GM18951 (cell line): ENCODE data around the gene RUNX1.

Experiments
- POLR2A ChIP-seq: IDR thresholded peaks from 4 replicates; pipeline ENCODE4 v1.6.1; 2011; ENCODE audit warnings: mild to moderate bottlenecking; ENCODE audit not compliant: insufficient read length, insufficient read depth; ENCODE audit errors: extremely low read depth
- in situ Hi-C: fragments of 300-500 bp; cut with MboI; formaldehyde crosslinking; loops from one replicate; pipeline ENCODE4 v1.12.0; 2022; ENCODE audit warnings: low sequenced_read_pairs, mixed read lengths, inconsistent platforms; ENCODE audit not compliant: unreplicated experiment

Gene RUNX1

DNA sequence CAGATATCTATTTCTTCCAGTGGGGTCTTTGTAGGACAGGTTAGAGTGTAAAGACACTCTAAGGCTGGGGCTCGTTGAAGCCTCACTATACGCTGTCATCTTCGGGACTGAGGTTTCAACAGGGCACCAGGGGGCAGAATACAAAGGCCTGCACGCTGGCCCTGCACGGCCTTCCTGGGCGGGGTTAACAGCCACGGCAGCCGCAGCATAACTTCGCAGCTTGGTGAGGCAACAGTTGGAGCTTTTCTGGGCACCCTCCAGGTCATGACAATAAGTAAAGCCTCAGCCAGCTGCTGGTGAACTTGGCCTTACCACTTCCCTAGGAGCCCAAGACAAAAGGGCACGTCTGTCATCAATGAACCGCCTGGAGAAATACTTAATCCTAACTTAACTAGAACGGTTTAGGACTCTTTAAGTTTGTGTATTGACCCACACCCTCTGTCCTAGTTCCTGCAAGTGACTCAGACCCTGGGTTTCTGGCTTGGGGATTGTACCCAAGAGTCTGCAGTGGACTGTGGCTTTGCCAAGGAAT lies 2.3 kb upstream of the RUNX1 start:
- TF ChIP-seq POLR2A: no peak
- in situ Hi-C loops: no loop called here

DNA sequence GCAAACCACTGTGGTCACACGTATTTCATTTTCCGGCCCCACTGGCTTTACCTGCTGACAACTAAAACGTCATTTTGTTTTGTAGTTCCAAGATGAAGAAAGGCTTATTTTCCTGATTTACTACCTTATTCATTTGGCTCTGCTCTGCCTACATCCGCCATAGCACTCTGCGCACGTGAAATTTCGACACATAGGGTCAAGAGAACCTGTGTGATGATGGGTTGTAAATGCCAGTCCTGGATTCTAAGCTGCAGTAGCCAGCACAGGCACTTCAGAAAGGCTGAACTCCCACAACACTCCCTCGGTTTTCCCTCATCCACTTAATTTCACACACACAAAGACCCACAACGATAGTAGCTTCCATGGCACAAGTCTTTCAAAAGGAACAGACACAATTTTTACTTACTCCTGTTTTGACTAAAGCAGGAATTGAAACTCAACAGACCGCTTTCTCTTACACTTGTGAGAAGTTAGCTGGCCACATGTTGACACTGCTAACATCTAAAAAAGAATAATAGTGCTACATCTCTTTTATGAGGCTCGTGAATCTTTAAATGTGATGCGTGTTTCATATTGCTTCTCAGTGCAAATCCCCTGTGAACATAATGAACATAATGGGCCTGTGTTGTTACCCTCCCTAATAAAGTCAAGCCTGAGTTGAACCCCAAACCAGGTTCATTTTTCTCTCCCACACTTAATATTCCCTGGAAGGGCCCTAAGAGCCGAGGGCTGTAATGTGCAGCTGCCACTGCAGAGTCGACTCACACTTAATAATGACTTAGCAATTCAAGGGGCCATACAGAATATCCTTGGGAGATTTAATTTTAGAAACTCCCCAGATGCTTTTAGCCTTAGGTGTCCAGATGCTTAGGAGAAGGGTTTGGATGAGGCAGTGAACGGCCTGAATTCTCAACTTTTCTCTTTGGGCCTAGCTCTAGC lies 1.5 kb upstream of the RUNX1 start:
- in situ Hi-C loops: no loop called here
- TF ChIP-seq POLR2A: no peak

DNA sequence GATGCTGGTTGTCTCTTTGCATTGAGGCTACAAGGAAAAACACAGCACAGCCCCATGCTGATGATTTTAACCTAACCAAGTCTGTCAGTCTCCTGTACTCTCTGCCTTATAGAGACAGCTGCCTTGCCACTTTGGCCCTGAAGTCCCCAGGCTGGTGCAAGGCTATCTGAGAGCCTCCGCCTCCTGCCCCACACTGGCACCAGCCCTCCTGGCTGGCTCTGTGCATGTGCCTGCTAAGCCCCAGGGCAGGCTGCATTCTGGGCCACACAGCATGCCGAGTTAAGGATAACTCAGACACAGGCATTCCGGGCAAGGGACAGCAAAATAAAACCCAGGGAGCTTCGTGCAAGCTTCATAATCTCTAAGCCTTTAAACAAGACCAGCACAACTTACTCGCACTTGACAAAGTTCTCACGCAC lies 910 bp downstream of the RUNX1 start:
- in situ Hi-C loops: no loop called here
- TF ChIP-seq POLR2A: no peak

DNA sequence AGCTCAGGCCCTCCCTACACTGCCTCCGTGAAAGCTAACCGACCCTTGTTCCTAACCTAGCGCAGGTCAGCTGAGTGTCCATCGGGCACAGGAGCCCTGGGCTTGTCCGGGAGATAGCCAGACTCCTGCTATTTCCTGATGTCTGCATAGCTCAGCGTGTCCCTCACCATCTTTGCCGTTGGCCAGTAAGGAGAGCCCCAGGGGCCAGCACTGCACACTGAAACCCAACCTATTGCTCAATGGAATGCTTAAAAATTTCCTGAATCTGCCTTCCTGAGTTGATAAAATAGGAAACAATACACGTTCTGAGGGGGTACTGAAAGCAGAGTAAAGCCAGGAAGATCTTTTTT lies 2.2 kb downstream of the RUNX1 start:
- TF ChIP-seq POLR2A: no peak
- in situ Hi-C loops: no loop called here

DNA sequence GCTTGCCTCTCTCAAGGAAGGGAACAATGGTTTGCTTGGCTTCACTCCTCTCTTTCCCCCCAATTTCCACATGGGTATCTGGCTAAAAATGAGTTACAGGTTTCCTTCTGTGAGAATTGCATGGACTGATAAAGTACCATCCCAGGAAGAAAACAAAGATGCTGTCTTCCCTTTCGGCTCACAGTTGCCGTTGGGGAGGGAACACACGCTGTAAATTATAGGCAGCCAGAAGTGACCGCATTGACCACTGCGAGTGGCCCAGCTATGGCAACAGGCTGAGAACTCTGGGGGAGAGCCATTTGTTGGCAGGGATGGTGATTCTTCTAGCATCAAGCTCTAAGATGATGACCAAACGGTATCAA lies 2.9 kb downstream of the RUNX1 start:
- no peak for TF ChIP-seq POLR2A
- in situ Hi-C loops: no loop called here

DNA sequence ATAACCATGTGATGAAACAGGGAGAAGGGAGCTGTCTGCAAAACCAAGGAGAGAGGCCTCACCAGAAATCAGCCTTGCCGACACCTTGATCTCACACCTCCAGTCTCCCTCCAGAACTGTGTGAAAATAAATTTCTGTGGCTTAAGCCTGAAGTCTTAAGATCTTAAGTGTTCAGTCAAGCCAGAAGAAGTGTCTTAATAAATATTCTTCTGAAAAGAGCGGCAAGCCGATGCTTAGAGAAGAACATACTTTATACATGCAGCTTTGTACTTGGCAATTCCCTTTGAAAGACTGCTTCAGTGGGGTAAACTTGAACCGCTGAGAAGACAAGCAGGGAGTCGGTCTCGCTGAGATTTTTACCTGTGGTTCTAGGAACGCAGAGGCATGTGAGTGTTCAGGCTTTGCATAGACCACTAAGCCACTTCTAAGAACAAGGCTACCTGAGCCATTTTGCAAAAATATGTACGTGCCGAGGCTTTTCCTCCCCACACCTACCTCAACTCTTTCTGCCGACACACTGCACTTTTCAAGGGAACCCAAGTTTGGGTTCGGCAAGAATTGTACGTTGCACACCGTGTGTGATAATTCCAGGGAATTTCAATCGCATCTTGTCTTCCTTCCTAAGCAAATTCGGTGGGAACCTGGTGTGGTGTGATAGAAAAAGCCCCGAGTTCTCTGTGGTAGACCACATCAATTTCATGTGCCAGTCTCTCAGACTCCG lies 3.4 kb downstream of the RUNX1 start:
- in situ Hi-C loops: no loop called here
- TF ChIP-seq POLR2A: no peak

DNA sequence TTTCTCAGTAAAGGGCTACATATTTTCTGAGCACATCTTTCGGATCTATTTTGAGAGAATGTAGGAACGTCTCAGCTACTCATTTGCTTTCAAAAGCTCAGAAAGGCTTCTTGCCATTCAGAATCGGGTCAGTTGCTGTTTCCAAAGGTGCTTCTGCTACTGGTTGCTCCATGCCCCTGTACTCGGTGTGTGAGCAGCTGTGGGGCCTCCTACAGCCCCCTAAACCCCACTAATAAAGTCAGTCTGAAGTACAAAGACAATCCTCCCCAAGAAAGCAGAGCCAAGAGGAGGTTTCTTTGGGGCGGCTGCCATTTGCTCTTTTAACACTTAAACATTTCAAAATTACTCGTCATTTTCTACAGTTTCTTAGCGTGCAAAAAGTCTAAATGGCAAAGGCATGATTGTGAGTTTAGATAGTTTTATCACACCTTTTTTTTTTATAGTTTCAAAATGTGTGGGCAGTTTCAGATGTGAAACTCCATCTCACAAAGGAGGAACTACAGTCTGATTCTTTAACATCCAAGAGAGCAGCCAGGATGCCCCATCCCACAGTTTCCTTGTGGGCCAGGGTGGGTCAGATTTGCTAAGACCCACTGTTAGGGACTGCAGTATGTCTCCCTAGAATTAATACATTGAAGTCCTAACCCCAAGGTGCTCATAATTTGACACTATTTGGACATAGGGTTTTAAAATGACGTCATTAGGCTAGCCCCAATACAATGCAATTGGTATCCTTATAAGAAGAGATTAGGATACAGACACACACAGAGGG lies 4.1 kb downstream of the RUNX1 start:
- in situ Hi-C loops: no loop called here
- TF ChIP-seq POLR2A: no peak

DNA sequence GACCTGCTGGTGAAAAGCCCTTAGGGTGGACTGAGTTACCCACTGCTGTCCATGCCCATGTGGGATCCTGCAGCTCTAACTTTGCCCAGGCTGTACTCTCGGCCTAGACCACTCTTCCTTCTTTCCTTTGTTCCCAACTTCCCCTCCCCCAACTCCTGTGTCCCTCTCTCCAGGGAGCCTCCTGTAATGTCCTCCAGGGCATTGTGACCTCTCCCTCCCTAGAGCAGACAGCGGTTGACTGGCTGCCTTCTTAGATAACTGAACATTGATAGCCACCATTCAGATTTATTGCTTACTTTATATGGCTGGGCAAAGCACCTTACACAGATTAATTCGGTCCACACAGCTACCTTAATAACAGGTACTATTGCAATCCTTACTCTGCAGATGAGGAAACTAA lies 5.0 kb downstream of the RUNX1 start:
- in situ Hi-C loops: no loop called here
- no peak for TF ChIP-seq POLR2A

DNA sequence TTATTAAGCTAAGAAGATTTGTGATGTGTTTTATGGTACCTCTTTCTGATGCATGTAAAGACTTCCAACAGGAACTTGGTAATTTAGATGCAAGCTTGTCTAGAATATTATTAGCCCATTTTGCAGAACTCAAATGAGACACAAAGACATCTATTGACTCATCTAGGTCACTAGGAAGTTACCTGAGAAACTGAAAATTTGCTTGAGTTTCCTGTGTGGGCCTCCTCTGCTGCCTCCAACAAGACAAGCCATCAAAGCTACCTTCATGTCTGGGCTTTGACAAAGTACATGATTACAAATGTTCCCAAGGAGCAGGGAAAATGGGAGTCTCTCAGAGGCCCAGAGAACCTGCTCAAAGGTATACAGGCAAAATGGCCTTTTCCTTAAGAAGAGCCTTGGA lies 5.6 kb downstream of the RUNX1 start:
- in situ Hi-C loops: no loop called here

DNA sequence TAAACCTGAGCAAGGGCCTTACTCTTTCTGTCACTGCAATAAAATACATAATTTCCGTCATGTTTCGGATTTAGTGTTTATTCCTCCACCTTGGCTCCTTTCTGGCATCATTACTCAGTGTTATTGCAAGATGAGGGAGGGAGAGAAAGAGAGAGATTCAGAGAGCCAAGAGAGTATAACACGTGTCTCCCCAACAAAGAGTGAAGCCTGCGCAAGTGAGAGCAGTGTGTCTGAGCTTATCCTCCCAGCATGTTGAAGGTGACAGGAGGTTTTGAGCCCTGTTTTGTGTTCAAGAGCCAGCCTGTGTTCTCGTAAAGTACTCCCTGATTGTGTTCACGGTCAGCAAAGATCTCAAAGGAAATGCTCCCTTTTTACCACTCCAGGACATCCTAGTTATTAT lies 6.3 kb downstream of the RUNX1 start:
- in situ Hi-C loops: no loop called here
- TF ChIP-seq POLR2A: no peak

More for the DNA sequence above, 5.6 kb downstream of the RUNX1 start:
- TF ChIP-seq POLR2A: no peak

DNA sequence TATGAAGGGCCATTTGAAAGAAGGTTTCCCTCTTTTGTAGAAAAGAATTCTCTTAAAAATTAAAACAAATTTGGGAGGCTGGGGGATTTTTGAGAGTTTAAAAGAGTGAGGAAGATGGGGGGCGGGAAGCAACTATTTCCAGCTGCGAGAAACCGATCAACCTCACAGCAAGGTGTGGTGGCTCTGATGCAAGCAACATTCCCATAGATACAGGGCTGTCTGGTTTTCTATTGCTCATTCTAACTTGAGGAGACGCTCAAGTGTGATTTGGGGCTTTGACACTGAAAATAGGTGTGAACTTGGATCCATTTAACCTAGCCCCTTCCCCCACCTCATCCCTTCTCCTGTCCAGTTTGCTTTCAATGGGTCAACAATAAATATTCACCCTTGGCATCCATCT lies 7.2 kb downstream of the RUNX1 start:
- TF ChIP-seq POLR2A: no peak
- in situ Hi-C loops: no loop called here

DNA sequence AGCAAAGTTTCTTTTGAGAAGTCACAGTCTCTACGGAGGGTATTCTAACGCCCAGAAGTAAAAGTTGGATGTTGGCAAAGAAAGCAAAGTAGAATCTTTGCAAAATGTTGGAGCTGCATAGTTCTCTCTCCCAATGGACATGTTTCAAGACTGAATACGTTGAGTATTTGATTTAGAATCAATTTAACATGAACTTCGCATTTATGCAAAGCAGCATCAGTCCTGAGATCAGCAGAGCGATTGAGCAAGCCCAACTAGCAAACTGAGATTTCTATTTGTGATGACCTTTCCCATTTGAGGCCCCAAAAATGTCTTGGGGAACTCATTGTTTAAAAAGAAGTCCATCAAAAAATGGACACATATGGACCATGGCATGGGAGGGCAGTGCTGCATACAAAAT lies 8.0 kb downstream of the RUNX1 start:
- in situ Hi-C loops: no loop called here
- TF ChIP-seq POLR2A: no peak
